ENCODE data around the gene SASH1.

SASH1 gene

DNA sequence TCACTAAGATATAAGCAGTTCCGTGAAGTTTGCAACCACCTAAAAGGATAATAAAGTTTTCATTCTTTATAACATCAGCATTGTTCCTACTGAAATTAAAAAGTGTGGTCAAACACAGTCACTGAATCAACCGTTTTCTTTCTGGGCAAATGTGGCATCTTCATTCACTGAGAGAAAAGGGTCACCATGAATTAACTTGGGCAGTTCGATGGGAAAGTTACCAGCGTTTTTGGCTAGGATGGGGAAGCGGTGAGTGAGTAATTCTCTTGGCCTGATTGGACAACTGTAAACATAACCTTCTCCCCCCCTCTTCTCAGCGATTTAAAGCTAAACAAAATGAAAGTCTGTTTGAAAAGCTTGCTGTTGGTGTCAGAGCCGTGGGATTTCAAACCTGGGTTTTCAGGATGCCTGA lies 181.8 kb downstream of the SASH1 start:
- TF ChIP-seq, protein P1, sequence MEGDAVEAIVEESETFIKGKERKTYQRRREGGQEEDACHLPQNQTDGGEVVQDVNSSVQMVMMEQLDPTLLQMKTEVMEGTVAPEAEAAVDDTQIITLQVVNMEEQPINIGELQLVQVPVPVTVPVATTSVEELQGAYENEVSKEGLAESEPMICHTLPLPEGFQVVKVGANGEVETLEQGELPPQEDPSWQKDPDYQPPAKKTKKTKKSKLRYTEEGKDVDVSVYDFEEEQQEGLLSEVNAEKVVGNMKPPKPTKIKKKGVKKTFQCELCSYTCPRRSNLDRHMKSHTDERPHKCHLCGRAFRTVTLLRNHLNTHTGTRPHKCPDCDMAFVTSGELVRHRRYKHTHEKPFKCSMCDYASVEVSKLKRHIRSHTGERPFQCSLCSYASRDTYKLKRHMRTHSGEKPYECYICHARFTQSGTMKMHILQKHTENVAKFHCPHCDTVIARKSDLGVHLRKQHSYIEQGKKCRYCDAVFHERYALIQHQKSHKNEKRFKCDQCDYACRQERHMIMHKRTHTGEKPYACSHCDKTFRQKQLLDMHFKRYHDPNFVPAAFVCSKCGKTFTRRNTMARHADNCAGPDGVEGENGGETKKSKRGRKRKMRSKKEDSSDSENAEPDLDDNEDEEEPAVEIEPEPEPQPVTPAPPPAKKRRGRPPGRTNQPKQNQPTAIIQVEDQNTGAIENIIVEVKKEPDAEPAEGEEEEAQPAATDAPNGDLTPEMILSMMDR (IDR thresholded peaks at IDR 0.05; ENCODE audit: insufficient read depth, missing control alignments): no peak
- DNase-seq (ENCODE audit: insufficient read length, low spot score) (no peak), FAIRE-seq (no peak)

DNA sequence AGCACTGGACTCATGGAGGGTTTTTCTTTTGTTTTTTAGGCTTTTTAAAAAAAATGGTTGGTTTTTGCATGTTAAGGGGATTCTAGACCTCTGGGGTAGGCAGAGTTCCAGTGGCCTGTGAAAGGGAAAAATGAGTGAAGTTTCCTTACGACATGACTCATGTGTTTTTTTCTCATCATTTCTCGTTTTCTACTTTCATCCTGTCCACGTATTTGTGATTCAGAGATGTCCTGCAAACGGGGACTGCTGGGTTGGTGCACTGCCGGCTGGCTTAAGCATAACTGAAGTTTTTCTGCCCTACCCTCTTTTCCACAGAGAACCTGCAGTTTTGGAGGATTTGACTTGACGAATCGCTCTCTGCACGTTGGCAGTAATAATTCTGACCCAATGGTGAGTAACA lies 182.3 kb downstream of the SASH1 start:
- TF ChIP-seq, protein P1 (IDR thresholded peaks at IDR 0.05; ENCODE audit: insufficient read depth, missing control alignments): no peak
- no peak for DNase-seq (ENCODE audit: insufficient read length, low spot score)
- no peak for FAIRE-seq

DNA sequence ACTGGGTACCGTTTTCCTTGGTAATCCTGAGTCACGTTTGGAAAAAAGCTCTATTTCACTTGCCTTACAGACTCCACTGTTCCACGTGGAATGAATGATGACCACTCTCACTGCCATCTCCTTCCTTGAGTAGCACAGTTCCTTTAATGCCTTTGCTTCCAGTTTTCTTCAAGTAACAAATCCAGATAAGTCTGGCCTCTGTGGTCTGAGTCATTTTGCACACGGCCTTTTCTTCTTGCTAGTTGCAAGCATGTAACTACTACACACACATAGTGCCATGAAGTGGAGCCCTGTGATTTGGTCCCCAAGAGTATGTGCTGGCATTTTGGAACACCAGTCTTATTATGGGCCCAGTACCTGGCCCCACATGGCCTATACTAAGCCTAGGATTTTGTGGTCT lies 182.8 kb downstream of the SASH1 start:
- no peak for DNase-seq (ENCODE audit: insufficient read length, low spot score)
- TF ChIP-seq, protein P1 (IDR thresholded peaks at IDR 0.05; ENCODE audit: insufficient read depth, missing control alignments): no peak
- FAIRE-seq: no peak

DNA sequence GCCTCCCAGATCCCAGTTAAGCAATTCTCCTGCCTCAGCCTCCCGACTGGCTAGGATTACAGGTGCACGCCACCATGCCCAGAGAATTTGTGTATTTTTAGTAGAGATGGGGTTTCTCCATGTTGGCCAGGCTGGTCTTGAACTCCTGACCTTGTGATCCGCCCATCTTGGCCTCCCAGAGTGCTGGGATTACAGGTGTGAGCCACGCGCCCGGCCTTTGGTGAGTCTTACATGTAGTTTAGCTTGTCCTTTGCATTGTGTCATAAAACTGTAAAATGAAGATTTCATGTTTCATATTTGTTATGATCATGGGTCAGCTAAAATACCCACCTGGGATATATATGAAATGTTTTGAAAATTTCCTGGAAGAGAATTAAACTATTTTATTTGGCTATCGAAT lies 183.5 kb downstream of the SASH1 start:
- TF ChIP-seq, protein P1 (IDR thresholded peaks at IDR 0.05; ENCODE audit: insufficient read depth, missing control alignments): no peak
- FAIRE-seq (no peak), DNase-seq (ENCODE audit: insufficient read length, low spot score) (no peak)

DNA sequence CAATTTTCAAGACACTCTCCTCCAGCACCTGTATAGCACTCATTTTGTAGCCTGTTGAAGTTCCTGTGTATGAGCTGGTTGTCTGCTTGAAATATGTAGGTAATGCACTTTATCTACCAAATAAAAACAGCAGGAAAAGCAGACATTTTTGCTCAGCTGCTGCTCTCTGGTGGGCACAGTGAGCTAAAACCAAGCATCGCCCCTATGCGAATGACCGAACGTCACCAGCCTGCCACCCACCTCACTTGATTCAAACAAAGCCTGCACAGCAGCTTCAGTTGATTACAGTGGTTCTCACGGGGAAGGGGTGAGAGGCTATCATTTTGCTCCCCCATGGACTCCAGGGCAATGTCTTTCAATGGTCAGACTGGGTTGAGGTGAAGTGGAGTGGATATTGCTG lies 185.7 kb downstream of the SASH1 start:
- no peak for DNase-seq (ENCODE audit: insufficient read length, low spot score)
- TF ChIP-seq, protein P1 (IDR thresholded peaks at IDR 0.05; ENCODE audit: insufficient read depth, missing control alignments): no peak
- FAIRE-seq: no peak

DNA sequence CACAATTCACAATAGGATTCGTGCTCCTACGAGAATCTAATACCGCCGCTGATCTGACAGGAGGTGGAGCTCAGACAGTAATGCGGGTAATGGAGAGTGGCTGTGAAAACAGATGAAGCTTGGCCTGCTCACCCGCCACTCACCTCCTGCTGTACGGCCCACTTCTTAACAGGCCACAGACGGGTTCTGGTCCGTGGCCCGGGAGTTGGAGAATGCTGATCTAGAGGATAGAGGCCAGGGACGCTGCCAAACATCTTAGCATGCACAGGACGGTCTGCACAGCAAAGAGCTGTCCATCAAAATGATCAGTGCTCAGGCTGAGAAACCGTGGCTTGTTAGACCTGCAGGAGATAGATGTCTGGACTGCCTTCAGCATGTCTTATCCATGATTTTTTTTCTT lies 186.4 kb downstream of the SASH1 start:
- FAIRE-seq: no peak
- TF ChIP-seq, protein P1 (IDR thresholded peaks at IDR 0.05; ENCODE audit: insufficient read depth, missing control alignments): no peak

DNA sequence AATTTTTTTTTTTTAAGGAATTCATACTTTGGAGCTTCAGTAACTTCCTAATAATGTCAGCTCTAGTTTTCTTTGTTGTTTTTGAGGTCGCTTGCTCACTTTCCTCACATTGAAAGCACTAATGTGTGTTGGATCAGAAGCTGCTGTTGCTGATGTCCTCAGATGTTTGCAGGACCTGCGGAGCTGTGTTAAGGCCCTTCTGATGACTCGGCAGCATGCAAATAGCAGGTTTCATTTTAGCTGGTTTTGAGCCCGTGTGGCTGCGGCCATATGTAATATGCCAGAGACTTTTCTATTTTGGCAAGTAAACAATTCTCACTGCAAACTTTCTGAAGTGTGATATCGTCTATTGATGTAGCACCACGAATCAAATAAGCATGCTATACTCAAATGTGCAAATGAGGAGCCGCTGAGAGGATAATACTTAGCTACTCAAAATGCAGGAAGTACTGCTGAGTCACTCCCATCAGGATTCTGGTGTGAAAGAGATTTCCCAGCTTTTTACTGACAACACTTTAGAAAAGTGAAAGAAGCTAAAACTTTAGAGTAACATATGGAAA lies 187.8 kb downstream of the SASH1 start:
- TF ChIP-seq, protein P1 (IDR thresholded peaks at IDR 0.05; ENCODE audit: insufficient read depth, missing control alignments): no peak
- no peak for DNase-seq (ENCODE audit: insufficient read length, low spot score)

More for the DNA sequence above, 186.4 kb downstream of the SASH1 start:
- no peak for DNase-seq (ENCODE audit: insufficient read length, low spot score)

More for the DNA sequence above, 187.8 kb downstream of the SASH1 start:
- FAIRE-seq: no peak
